ENCODE measurements around the gene POLA1.

Gene POLA1

DNA sequence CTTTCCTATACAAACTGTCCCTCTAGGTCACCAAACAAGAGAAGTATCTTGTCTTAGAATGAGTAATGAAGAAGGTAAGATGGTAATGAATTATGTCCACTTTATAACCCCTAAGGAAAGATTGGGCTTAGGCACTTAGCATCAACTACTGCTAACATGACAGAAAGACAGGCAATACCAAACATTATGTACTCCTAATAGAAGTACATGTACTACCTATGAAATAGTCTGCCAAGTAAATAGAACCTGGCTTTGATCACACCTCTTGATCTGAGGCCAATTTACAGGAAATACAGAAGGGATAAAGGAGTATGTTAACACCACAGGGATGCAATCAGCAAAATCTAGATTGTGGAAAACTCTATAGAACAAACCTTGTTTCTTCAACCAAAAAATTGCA is 32.4 kb upstream of the POLA1 start:
- H3K4me1 ChIP-seq (ENCODE audit: low read length): no peaks in the 10 kb centered on the region
- H3K27ac ChIP-seq (ENCODE audit: low read length): no peak overlapping the region
- no peaks in the 10 kb centered on the region for H3K36me3 ChIP-seq (replicated peaks; ENCODE audit: insufficient read depth, low read length)
- no peaks in the 10 kb centered on the region for H3K9me2 ChIP-seq (replicated peaks; ENCODE audit: insufficient read depth, low read length)
- no peaks in the 10 kb centered on the region for H3K79me2 ChIP-seq (ENCODE audit: low read length)
- H4K20me1 ChIP-seq (ENCODE audit: insufficient read depth, low read length): no peaks in the 10 kb centered on the region
- no peak overlapping the region for H3K4me3 ChIP-seq (ENCODE audit: low read length)
- no peaks in the 10 kb centered on the region for H3F3A ChIP-seq (ENCODE audit: insufficient read depth, low read length)
- no peak for DNase-seq
- H3K9me3 ChIP-seq (replicated peaks; ENCODE audit: insufficient read depth, low read length): no peaks in the 10 kb centered on the region
- TF ChIP-seq EZH2phosphoT487 (IDR thresholded peaks at IDR 0.05; ENCODE audit: low read length) (no peak), EZH2 (optimal IDR thresholded peaks at IDR 0.05; ENCODE audit: low read depth, low read length) (no peak)
- TF ChIP-seq, protein P1, sequence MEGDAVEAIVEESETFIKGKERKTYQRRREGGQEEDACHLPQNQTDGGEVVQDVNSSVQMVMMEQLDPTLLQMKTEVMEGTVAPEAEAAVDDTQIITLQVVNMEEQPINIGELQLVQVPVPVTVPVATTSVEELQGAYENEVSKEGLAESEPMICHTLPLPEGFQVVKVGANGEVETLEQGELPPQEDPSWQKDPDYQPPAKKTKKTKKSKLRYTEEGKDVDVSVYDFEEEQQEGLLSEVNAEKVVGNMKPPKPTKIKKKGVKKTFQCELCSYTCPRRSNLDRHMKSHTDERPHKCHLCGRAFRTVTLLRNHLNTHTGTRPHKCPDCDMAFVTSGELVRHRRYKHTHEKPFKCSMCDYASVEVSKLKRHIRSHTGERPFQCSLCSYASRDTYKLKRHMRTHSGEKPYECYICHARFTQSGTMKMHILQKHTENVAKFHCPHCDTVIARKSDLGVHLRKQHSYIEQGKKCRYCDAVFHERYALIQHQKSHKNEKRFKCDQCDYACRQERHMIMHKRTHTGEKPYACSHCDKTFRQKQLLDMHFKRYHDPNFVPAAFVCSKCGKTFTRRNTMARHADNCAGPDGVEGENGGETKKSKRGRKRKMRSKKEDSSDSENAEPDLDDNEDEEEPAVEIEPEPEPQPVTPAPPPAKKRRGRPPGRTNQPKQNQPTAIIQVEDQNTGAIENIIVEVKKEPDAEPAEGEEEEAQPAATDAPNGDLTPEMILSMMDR (IDR thresholded peaks at IDR 0.05; ENCODE audit: low read length): no peak
- H3K9ac ChIP-seq (ENCODE audit: low read length): no peak overlapping the region
- H3K27me3 ChIP-seq (replicated peaks; ENCODE audit: insufficient read depth, low read length): no peaks in the 10 kb centered on the region
- no peak overlapping the region for H3K4me2 ChIP-seq (ENCODE audit: low read depth, low read length)
- H2AFZ ChIP-seq (ENCODE audit: low read length): no peak overlapping the region

DNA sequence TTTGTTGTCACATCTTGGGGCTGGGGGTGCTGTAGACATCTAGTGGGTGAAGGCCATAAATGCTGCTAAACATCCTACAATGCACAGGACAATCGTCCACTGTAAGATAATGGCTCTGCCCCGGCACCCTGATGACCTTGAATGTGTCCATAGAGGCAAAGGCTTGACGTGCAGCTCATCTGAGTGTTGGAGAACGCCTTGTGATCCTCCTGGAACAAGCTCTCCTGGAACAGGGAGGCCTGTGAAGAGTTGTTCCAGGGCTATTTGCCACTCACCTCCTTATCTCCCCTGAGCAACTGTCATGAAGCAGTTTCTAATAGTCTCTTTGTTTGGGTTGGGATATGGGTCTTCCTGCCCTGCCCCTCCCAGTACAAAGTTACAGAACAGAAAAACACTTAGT is 31.4 kb upstream of the POLA1 start:
- no peak overlapping the region for H3K4me3 ChIP-seq (ENCODE audit: low read length)
- H3K27me3 ChIP-seq (replicated peaks; ENCODE audit: insufficient read depth, low read length): no peaks in the 10 kb centered on the region
- H3K4me1 ChIP-seq (ENCODE audit: low read length): no peaks in the 10 kb centered on the region
- no peak overlapping the region for H3K9ac ChIP-seq (ENCODE audit: low read length)
- no peak overlapping the region for H2AFZ ChIP-seq (ENCODE audit: low read length)
- H3K79me2 ChIP-seq (ENCODE audit: low read length): no peaks in the 10 kb centered on the region
- H3K9me2 ChIP-seq (replicated peaks; ENCODE audit: insufficient read depth, low read length): no peaks in the 10 kb centered on the region
- no peak overlapping the region for H3K27ac ChIP-seq (ENCODE audit: low read length)
- no peaks in the 10 kb centered on the region for H3K36me3 ChIP-seq (replicated peaks; ENCODE audit: insufficient read depth, low read length)
- DNase-seq: no peak
- TF ChIP-seq, protein P1 (IDR thresholded peaks at IDR 0.05; ENCODE audit: low read length): no peak
- TF ChIP-seq EZH2phosphoT487 (IDR thresholded peaks at IDR 0.05; ENCODE audit: low read length) (no peak), EZH2 (optimal IDR thresholded peaks at IDR 0.05; ENCODE audit: low read depth, low read length) (no peak)
- H3F3A ChIP-seq (ENCODE audit: insufficient read depth, low read length): no peaks in the 10 kb centered on the region
- no peaks in the 10 kb centered on the region for H4K20me1 ChIP-seq (ENCODE audit: insufficient read depth, low read length)
- no peaks in the 10 kb centered on the region for H3K9me3 ChIP-seq (replicated peaks; ENCODE audit: insufficient read depth, low read length)
- no peak overlapping the region for H3K4me2 ChIP-seq (ENCODE audit: low read depth, low read length)

DNA sequence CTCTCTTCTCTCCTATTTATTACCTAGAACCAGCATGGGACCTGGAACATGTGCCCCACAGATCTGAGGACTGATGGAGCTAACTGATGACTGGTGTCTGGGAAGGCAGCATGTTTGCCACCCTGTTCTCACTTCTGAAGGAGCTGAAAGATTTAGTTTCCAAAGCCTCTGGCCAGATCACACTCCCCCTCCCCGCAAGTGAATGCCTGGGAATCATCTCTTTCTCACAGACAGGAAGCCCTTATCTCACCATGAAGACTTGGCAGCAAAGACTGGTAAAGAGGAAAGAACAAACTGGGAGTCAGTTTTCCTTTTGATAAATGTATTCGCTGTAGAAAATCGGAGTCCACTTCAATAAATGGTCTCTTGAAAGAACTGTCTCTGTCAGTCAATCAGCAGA is 25.6 kb upstream of the POLA1 start:
- no peaks in the 10 kb centered on the region for H3K9me2 ChIP-seq (replicated peaks; ENCODE audit: insufficient read depth, low read length)
- DNase-seq: no peak
- H4K20me1 ChIP-seq (ENCODE audit: insufficient read depth, low read length): no peaks in the 10 kb centered on the region
- TF ChIP-seq EZH2 (optimal IDR thresholded peaks at IDR 0.05; ENCODE audit: low read depth, low read length) (no peak), EZH2phosphoT487 (IDR thresholded peaks at IDR 0.05; ENCODE audit: low read length) (no peak)
- TF ChIP-seq, protein P1 (IDR thresholded peaks at IDR 0.05; ENCODE audit: low read length): no peak
- H3F3A ChIP-seq (ENCODE audit: insufficient read depth, low read length): no peaks in the 10 kb centered on the region
- no peaks in the 10 kb centered on the region for H3K27me3 ChIP-seq (replicated peaks; ENCODE audit: insufficient read depth, low read length)
- no peak overlapping the region for H3K9ac ChIP-seq (ENCODE audit: low read length)
- no peaks in the 10 kb centered on the region for H3K36me3 ChIP-seq (replicated peaks; ENCODE audit: insufficient read depth, low read length)
- no peak overlapping the region for H3K4me3 ChIP-seq (ENCODE audit: low read length)
- H3K27ac ChIP-seq (ENCODE audit: low read length): no peak overlapping the region
- H3K4me1 ChIP-seq (ENCODE audit: low read length): no peaks in the 10 kb centered on the region
- no peak overlapping the region for H2AFZ ChIP-seq (ENCODE audit: low read length)
- H3K4me2 ChIP-seq (ENCODE audit: low read depth, low read length): no peak overlapping the region
- H3K9me3 ChIP-seq (replicated peaks; ENCODE audit: insufficient read depth, low read length): no peaks in the 10 kb centered on the region
- H3K79me2 ChIP-seq (ENCODE audit: low read length): no peaks in the 10 kb centered on the region

All from MM.1S (cell line).